Measurements from ENCODE around the gene PHRF1.

- TF ChIP-seq CTCF (IDR thresholded peaks at IDR 0.05) (no peak), POLR2A (IDR thresholded peaks at IDR 0.05) (no peak)
These were observed 43.7 kb upstream of the PHRF1 start for GRCh38 chr11:532527-532985.
